SU-DHL-6 (cell line): ENCODE results near the gene CLASP1.

ENCODE experiments used
- EZH2phosphoT487 ChIP-seq: fragments of 200-600 bp; sonication (generic), shearing (Covaris generic); conservative IDR thresholded peaks from 2 replicates; pipeline ENCODE4 v1.6.1; 2018; ENCODE audit warnings: mild to moderate bottlenecking, antibody characterized with exemption, low read length, moderate library complexity, mixed read lengths
- TF ChIP-seq, protein P1 (sequence below): fragments of 200-600 bp; sonication (generic); IDR thresholded peaks from one replicate; pipeline ENCODE4 v1.5.1; 2017; ENCODE audit warnings: antibody characterized with exemption, mild to moderate bottlenecking, low read length, moderate library complexity; ENCODE audit not compliant: insufficient read depth, poor library complexity, severe bottlenecking

DNA sequence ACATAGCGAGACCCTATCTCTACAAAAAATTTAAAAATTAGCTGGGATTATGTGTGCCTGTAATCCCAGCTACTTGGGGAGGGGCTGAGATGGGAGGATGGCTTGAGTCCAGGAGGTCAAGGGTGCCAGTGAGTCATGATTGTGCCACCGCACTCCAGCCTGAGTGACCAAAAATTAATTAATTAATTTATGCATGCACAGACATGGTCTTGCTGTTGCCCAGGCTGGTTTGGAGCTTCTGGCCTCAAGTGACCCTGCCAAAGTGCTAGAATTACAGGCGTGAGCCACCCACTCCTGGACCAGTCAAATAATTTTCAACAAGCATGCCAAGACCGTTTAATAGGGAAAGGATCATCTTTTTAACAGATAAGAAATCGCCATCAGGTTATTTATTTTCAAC lies 306.5 kb downstream of the CLASP1 start:
- TF ChIP-seq, protein P1, sequence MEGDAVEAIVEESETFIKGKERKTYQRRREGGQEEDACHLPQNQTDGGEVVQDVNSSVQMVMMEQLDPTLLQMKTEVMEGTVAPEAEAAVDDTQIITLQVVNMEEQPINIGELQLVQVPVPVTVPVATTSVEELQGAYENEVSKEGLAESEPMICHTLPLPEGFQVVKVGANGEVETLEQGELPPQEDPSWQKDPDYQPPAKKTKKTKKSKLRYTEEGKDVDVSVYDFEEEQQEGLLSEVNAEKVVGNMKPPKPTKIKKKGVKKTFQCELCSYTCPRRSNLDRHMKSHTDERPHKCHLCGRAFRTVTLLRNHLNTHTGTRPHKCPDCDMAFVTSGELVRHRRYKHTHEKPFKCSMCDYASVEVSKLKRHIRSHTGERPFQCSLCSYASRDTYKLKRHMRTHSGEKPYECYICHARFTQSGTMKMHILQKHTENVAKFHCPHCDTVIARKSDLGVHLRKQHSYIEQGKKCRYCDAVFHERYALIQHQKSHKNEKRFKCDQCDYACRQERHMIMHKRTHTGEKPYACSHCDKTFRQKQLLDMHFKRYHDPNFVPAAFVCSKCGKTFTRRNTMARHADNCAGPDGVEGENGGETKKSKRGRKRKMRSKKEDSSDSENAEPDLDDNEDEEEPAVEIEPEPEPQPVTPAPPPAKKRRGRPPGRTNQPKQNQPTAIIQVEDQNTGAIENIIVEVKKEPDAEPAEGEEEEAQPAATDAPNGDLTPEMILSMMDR = no peak
- no peak for TF ChIP-seq EZH2phosphoT487
